Activated CD8-positive, alpha-beta memory T cell treated with anti-CD3 and anti-CD28 coated beads, Interleukin-2, amount 50 U/mL, for 4 hours (primary cell): Measurements from ENCODE around the gene SLC9A4.
A peak's percentile ranks its signal among the peaks of the same experiment; 100 is the strongest.

ENCODE experiments used
- DNase-seq: peaks from one replicate; pipeline ENCODE4 v3.0.0-alpha.2; 2020

The SLC9A4 gene

DNA sequence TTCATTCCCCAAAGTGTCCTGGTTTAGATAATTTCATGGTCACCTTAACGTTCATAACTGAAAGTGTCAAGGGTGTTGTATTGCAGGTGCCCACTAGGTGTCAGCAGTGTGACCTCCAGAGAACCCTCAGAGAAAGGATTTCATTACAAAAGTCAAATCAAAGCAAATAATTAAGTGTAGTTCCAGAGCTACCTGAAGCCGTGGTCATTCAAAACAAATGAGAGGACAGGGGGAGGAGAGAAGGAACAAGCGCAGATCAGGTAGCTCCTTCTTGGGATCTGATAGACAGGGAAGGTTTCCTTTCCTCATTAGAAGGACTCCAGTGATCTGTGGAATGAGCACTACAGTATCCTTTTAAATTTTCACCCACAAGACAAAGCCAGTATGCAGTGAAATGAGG, at the start of gene SLC9A4:
Gene SLC9A4 (plus strand): TSS at position 207 of the 400 bp plus-strand sequence. CDS start 534 bp downstream, outside the sequence.
- DNase-seq: peak; percentile 58

GRCh38 chr2:102423368-102423767, 49.7 kb upstream of the SLC9A4 start:
- no peak for DNase-seq

GRCh38 chr2:102424754-102425153, 48.3 kb upstream of the SLC9A4 start:
- DNase-seq: no peak

DNA sequence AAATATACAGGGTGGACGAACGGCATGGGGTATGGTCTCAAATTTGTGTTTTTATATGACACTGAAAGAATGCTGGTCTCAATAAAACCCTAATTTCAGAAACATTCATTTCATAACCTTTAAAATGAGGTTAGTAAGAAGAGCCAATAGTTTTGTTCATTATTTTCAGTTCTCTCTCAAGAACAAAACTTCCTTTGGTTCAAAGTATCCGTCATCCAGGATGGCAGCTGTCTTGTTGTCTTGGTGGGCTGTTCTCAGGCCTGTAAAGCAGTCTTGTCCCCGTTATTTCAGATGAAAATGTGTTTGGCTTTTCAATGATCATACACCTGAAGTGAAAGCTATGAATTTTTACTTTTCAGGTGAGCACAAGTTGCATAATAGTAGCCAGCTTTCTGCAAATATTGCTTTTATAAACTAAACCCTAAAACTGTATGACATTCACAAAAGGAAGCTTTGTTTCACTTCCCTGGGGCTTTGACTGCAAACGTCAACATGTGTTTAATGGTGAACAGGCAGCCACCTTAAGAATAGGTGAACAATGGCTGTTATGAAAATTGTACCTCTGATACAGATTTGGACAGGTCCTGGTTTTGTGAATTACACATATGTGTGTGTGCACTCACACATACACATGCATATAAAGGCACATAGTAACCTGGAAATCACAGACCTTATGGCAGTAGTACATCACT, 47.4 kb upstream of the SLC9A4 start:
- DNase-seq: no peak

GRCh38 chr2:102427249-102427648, 45.8 kb upstream of the SLC9A4 start:
- no peak for DNase-seq

DNA sequence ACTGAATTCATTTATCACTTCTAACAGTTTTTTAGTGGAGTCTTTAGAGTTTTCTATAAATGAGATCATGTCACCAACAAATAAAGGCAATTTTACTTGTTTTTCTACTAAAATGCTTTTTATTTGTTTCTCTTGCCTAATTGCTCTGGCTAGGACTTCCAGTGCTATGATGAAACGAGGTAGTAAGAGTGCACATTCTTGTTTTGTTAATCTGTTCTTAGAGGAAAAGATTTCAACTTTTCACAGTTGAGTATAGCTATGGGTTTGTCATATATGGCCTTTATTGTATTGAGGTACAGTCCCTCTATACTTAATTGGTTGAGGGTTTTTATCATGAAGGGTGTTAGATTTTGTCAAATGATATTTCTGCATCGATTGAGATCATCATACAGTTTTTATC, 44.5 kb upstream of the SLC9A4 start:
- no peak for DNase-seq

DNA sequence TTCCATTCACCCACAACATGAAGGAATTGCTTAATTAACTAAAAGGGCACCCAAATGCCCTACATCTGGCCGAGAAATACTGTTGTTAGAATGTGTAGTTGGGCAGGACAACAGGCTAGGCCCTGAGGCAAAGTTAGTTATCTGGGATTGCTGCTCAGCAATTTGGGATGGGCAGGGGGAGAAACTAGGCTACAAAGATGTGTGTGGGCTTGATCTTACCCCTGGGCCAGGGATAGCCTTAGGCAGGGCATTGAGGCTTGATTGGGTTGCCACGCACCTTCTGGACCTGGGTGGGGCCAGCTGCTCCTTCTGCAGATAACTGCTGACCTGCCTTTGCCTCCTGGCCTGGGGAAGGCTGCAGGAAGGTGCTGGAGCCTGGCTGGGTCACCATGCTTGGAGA, 40.6 kb upstream of the SLC9A4 start:
- no peak for DNase-seq

DNA sequence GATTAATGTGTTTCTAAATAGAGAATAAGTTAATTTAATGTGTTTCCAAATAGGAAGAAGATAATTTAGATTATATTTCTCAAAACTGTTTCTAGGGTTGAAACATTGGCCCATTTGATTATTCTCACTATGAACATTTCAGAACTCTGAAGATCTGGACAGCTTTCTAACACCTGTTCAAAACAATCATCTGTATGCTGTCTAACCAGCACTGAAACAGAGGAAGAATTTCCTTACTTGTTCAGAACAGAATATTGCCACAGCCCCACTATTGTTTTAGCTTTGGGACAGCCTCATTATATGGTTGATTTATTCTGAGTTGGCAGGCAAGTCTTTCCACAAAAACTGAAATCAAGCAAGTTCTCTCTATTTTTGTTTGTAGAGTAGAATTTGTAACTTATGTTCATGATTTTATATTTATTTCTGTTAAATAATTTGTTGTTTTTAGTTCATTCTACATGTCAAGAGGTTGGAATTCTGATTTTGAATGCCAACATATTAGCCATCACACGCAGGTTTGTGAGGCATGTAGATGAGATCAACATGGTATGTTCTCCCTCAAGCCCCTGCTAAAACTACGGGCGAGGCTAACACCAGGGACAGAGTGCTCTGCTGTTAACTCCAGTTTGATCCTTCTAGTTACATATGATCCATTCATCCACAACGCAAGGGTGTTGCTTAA, 38.9 kb upstream of the SLC9A4 start:
- no peak for DNase-seq

- no peak for DNase-seq
Observed at GRCh38 chr2:102434655-102435381, 38.2 kb upstream of the SLC9A4 start.

DNA sequence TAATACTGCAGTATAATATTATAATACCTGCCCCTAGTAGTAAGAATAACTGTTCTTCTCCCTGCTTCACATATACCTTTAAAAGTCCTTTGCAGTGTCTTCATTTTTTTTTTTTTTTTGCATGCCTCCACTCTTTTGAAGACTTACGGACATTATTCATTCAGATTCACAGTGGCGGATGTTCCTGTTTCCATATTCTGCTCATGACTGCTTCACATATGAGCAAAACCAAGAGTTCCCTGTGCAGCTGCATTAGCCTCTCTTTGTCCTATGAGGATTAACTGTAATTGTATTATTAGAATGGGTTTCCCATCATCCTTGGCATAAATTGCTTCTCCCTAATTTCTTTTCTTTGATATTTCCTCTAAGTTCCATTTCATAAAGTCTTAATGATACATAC, 37.3 kb upstream of the SLC9A4 start:
- no peak for DNase-seq

- DNase-seq: no peak
Observed at GRCh38 chr2:102436323-102436722, 36.7 kb upstream of the SLC9A4 start.

DNA sequence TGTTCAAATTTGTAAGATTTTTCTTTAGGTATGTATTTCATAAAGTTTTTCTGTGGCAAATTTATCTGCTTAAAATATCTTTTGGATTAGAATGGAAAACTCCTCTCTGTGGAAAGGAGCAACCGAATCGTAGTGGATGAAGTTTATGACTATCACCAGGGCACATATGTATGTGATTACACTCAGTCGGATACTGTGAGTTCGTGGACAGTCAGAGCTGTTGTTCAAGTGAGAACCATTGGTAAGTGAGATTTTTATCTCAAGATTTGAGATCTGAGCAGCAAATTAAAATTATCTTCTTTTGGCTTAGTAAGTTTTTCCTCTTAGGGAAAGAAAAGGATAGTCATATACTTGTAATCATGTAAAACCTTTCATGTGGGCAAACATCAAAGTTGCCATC, 35.9 kb upstream of the SLC9A4 start:
- no peak for DNase-seq

GRCh38 chr2:102438111-102438510, 34.9 kb upstream of the SLC9A4 start:
- DNase-seq: no peak

GRCh38 chr2:102438578-102438977, 34.4 kb upstream of the SLC9A4 start:
- DNase-seq: no peak

DNA sequence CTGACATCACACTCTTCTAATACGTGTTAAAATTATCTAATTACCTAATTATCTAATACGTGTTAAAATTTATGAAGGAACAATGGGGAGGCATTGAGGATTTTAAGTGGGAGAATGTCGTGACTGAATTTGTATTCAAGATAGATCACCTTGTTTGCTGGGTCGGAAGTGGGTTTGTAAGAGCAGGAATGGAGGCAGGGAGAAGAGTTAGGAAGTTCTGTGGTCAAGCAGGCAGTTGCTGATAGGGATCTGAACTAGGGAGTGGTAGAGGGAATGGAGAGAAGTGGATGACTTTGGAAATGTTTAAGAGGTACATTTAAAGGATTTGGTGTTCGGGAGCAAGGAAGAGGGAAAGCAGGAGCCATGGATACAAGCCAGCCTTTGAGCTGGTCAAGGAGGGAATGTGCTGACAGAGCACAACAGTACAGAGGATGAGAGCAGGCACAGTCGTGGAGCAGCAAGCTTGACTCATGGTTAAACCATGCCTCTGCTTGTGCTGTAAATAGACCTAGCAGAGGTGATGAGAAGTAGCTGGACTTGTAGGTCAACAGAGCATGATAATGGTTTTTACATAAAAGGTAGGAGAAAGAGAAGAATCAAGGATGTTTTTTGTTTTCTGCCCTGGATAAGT, 33.8 kb upstream of the SLC9A4 start:
- no peak for DNase-seq

DNA sequence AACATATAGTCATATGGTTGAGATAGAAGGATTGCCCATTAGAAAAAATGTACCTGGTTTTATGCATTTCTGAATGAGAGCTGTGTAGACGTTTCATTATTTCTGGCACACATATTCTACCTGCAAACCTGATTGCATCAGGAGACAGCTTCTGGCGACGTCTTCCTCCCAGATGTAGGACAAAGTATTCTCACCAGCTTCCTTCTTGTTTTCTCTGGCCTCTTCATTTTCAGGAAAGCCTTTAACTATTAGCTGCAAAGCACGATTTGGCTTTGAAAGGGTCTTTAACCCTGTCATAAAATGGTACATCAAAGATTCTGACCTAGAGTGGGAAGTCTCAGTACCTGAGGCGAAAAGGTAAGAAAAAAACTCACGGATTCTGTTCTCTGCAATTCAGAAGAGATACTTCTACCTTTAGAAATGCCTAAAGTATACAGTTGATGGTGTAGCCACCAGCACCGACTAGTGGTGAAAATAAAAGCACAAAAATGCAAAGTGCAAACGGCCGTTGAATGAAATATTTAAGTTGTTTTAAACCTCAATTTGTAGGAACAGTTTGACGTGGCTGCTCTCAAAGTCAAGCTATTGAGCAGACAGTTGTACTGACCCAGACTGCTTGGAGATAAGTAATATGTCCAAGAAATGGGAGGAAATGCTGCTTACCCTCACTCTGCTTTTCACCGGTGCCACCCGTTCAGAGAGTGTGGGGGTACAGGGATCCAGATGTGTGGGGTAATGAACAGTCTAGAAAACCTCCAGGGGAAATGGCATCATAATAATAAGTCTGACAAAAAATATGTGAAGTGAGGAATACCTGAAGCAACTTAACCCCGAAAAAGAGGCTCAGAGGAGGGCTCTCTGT, 29.8 kb upstream of the SLC9A4 start:
- DNase-seq: peak; percentile 42

GRCh38 chr2:102444233-102444632, 28.8 kb upstream of the SLC9A4 start:
- no peak for DNase-seq

DNA sequence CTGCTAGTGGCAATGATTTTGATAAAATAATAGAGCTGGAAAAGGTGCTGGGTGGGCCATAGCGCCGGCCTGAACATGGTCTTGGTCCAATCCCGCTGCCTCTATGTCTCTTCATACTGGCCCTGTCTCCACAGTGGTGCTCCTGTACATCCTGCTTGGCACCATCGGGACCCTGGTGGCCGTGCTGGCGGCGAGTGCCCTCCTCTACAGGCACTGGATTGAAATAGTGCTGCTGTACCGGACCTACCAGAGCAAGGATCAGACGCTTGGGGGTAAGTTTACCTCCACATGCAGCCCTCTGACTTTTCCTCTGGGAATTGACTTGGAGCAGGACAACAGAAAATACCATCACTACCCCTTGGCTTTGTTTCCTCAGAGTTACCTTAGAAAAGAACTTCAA, 26.1 kb upstream of the SLC9A4 start:
- no peak for DNase-seq

- DNase-seq: peak; percentile 66
Observed at GRCh38 chr2:102449370-102449974, 23.6 kb upstream of the SLC9A4 start.

GRCh38 chr2:102451968-102452367, 21.1 kb upstream of the SLC9A4 start:
- no peak for DNase-seq

GRCh38 chr2:102453501-102453900, 19.5 kb upstream of the SLC9A4 start:
- no peak for DNase-seq

DNA sequence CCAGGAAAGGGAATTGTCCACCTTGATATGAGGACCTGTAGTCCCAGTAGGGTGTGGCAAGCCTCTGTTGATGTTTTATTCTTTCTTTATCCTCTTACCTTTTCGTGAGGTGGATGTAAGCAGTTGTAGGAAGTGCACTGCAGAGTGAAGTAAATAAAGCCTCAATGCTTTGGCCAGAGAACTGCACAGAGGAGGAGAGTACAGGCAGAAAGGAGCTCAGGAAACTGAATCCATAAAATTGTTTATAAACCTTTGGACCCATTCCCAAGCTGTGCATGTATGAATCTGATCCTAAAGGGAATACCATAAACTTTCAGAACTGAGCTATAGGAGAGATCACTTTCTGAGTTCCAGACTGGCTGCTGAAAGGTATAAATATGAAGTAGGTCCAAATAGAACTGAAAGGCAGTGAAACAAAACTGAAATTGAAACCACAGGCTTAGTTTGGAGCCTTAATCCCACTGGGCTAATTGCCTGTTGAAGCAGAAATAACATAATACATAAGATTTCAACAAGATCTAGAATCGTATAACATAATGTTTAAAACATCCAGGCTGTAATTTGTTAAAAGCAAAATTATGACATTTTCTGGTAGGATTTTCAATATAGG, 17.9 kb upstream of the SLC9A4 start:
- no peak for DNase-seq
